HFF-Myc (cell line): ENCODE data around the gene ABHD18.
A peak's percentile ranks its signal among the peaks of the same experiment; 100 is the strongest.
"Not testable (repeated sequence)": the region's sequence is repeated elsewhere in the genome, so short reads cannot be mapped to it uniquely, and the experiment has no call there.

Experiments
- DNase-seq: peaks from one replicate; pipeline ENCODE4 v3.0.0-alpha.2; 2011; ENCODE audit warnings: low read depth; ENCODE audit errors: extremely low read depth
- H3K4me3 ChIP-seq: replicated peaks from 2 replicates; pipeline ENCODE4 v1.5.1; 2011; ENCODE audit warnings: low read depth, mild to moderate bottlenecking, control low read depth, low read length
- CTCF ChIP-seq: IDR thresholded peaks from 2 replicates; pipeline ENCODE4 v1.5.1; 2012; ENCODE audit warnings: mild to moderate bottlenecking, low read depth, low read length, control low read depth; ENCODE audit errors: missing control alignments

ABHD18 gene

DNA sequence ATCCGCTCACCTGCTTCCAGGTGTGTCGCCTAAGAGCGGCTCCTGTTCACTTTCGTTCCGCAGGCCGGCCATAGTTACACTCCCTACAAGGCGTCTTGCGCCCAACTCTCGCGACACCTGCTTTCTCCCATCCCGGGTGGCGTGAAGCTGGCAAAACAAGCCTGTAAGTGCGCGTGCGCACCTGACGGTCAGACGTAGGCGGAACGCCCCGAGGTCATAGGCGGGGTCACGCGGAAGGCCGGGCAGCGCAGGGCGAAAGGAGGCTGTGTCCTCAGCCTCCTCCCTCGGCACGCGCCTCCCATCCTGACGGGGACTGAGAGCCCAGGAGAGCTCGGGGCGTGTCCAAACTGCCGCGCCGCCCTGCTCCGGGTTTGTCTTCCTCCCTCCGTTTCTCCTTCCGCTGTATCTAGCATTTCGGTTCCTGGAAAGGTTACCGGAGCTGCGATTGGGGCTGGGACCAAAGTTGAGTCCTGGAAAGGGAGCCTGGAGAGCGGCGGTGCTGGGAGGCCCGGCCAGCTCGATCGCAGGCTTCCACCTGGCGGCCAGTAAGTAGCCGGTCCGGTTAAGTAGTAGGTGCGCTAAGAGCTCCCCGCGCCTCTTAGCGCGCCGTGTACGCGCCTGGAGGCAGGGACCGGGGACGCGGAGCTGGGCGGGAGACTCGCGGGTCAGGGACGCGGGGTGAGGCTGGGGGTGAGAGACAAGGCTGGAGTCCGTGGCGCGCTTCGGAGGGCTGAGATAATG, at the start of gene ABHD18, which contains the start of gene MFSD8:
Gene ABHD18 (plus strand): TSS at position 345 of the 741 bp plus-strand sequence. CDS start 17,550 bp downstream, outside the sequence.
Gene MFSD8 (minus strand): TSS at position 112 of the 741 bp plus-strand sequence. CDS start 40 bp downstream, at position 72.
- H3K4me3 ChIP-seq: peak within 1 kb of the TSS; percentile 90
- DNase-seq: peak; percentile 95
- peak; percentile 42 for TF ChIP-seq CTCF

- DNase-seq: no peak
- TF ChIP-seq CTCF: no peak
- H3K4me3 ChIP-seq: no peak overlapping the region
These were observed 48.7 kb upstream of the ABHD18 start for GRCh38 chr4:127916512-127916911.

GRCh38 chr4:127917151-127917550, 48.1 kb upstream of the ABHD18 start:
- TF ChIP-seq CTCF: no peak
- DNase-seq: no peak
- no peak overlapping the region for H3K4me3 ChIP-seq

DNA sequence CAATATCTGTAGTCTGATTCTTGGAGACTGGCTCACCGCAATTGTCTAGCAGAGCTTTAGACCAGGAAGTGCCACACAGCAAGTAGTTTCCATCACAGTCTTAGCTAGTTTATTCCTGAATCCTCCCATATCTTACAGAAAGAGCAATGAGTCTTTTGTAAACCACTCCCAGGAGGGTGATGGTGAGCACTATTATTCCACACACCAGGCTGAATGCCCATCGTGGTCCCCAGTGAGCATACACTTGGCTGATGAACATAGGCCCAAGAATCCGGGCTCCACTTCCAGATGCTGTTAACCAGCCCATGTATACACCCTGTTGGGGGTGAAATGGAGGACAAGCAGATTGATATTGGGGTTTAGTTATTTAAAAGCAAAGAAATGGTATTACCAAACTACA, 44.7 kb upstream of the ABHD18 start:
- no peak for DNase-seq
- no peak overlapping the region for H3K4me3 ChIP-seq
- TF ChIP-seq CTCF: no peak

- H3K4me3 ChIP-seq: no peak overlapping the region
- no peak for DNase-seq
- no peak for TF ChIP-seq CTCF
These were observed 43.0 kb upstream of the ABHD18 start for GRCh38 chr4:127922226-127922625.

DNA sequence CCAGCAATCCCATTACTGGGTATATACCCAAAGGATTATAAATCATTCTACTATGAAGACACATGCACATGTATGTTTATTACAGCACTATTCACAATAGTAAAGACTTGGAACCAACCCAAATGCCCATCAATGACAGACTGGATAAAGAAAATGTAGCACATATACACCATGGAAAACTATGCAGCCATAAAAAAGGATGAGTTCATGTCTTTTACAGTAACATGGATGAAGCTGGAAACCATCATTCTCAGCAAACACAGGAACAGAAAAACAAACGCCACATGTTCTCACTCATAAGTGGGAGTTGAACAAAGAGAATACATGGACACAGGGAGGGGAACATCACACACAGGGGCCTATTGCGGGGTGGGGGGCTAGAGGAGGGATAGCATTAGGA, 39.5 kb upstream of the ABHD18 start:
- H3K4me3 ChIP-seq, DNase-seq: not testable (repeated sequence)

DNA sequence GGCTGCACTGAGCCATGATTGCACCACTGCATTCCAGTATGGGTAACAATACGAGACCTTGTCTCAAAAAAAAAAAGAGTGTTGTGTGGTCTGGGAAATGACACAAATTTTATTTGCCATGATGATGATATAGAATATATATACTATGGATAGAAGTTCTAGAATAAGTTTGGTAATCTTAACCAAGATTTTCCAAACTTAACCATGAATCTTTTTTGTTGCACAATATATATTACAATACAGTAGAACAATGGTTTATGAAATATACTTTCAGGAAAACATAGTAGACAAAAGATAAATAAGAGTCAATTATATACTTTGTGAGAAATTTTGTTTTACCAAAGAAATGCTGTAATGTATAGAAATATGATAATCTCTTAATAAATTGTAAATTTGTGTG, 35.0 kb upstream of the ABHD18 start:
- no peak overlapping the region for H3K4me3 ChIP-seq
- TF ChIP-seq CTCF: no peak
- no peak for DNase-seq

DNA sequence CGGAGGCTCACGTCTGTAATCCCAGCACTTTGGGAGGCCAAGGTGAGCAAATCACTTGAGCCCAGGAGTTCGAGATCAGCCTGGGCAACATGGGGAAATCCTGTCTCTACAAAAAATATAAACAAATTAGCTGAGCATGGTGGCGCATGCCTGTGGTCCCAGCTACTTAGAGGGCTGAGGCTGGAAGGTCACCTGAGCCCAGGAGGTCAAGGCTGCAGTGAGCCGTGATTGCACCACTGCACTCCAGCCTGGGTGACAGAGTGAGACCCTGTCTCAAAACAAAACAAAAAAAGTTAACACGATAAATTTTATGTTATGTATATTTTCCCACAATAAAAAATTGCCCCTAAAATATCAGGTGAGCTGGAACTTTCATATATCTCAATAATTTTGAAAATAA, 33.4 kb upstream of the ABHD18 start:
- H3K4me3 ChIP-seq, DNase-seq: not testable (repeated sequence)
